Measurements from ENCODE around the gene KCNH4.

DNA sequence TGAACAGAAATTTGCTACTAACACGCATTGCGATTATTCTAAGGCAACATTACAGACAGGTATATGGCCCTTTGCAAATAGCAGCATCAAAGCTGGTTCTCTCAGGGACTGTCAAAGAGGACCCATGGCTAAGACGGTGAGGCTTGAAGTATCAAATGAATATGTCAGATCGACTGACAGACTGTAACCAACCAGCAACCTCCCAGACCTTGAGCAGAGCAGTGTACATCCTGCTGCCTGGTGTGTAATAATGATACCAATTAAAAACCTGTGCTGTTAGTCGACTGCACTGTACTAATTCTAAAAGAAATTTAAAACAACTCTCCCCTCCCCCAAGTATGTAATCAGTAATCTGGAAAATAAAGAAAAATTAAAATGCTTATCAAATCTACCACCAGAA is 49.3 kb upstream of the KCNH4 start:
- no peak for TF ChIP-seq POLR2AphosphoS5 (IDR thresholded peaks at IDR 0.05; ENCODE audit: low read depth, low read length)
- TF ChIP-seq POLR2A (IDR thresholded peaks at IDR 0.05; ENCODE audit: low read depth, low read length), result no peak
- TF ChIP-seq POU2F2 (IDR thresholded peaks at IDR 0.05; ENCODE audit: low read depth, low read length), result no peak
- no peak for TF ChIP-seq TAF1 (IDR thresholded peaks at IDR 0.05; ENCODE audit: low read depth, low read length)

All from GM12891 (cell line).